GM10248 (cell line): Measurements from ENCODE around the gene GRIK2.

ENCODE experiments used
- CTCF ChIA-PET: fragments of 300-600 bp; sonication (Branson Sonifier 250); formaldehyde crosslinking; extraction: SDS; loops from one replicate; lab custom pipeline; 2021; ENCODE audit warnings: antibody characterized with exemption; lab: Yijun Ruan, JAX
- POLR2A ChIA-PET: fragments of 350-650 bp; sonication (Branson Sonifier 250); formaldehyde crosslinking; extraction: SDS; loops from one replicate; lab custom pipeline; 2020; ENCODE audit warnings: antibody characterized with exemption; lab: Yijun Ruan, JAX
- DNase-seq: peaks from one replicate; pipeline ENCODE4 v3.0.0; 2012; ENCODE audit errors: extremely low spot score
- TF ChIP-seq, protein P1 (sequence below): IDR thresholded peaks from 2 replicates; pipeline ENCODE4 v1.5.1; 2012; ENCODE audit warnings: mild to moderate bottlenecking, low read depth; ENCODE audit errors: extremely low read depth, missing control alignments, control extremely low read depth

GRIK2 gene

GRCh38 chr6:101932704-101933103 is 539.2 kb downstream of the GRIK2 start:
- DNase-seq, result no peak
- TF ChIP-seq, protein P1, sequence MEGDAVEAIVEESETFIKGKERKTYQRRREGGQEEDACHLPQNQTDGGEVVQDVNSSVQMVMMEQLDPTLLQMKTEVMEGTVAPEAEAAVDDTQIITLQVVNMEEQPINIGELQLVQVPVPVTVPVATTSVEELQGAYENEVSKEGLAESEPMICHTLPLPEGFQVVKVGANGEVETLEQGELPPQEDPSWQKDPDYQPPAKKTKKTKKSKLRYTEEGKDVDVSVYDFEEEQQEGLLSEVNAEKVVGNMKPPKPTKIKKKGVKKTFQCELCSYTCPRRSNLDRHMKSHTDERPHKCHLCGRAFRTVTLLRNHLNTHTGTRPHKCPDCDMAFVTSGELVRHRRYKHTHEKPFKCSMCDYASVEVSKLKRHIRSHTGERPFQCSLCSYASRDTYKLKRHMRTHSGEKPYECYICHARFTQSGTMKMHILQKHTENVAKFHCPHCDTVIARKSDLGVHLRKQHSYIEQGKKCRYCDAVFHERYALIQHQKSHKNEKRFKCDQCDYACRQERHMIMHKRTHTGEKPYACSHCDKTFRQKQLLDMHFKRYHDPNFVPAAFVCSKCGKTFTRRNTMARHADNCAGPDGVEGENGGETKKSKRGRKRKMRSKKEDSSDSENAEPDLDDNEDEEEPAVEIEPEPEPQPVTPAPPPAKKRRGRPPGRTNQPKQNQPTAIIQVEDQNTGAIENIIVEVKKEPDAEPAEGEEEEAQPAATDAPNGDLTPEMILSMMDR, result no peak
- POLR2A ChIA-PET, result no interaction called here
- CTCF ChIA-PET, result no interaction called here

- ChIA-PET CTCF (no interaction called here), POLR2A (no interaction called here)
- no peak for DNase-seq
- TF ChIP-seq, protein P1, result no peak
Measured at GRCh38 chr6:101935732-101936131, 542.2 kb downstream of the GRIK2 start.

DNA sequence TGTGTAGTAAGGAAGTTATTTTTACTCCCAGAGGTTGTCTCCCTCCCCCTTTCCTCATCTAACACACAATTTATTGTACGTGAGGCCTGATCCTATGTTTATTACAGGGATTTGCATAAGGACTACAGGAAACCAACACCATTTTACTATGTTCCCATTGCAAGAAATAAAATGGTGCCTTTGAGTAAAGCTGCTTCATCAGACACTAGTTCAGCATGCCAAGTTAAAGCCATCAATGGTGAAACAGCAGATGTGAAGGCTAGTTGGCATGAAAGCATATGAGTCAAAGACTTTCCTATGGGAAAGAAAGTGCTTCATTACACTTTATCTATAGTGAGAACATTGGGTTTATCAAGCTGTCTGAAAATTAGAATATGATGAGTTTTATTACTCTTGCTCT is 543.0 kb downstream of the GRIK2 start:
- ChIA-PET POLR2A (no interaction called here), CTCF (no interaction called here)
- TF ChIP-seq, protein P1, result no peak
- no peak for DNase-seq

DNA sequence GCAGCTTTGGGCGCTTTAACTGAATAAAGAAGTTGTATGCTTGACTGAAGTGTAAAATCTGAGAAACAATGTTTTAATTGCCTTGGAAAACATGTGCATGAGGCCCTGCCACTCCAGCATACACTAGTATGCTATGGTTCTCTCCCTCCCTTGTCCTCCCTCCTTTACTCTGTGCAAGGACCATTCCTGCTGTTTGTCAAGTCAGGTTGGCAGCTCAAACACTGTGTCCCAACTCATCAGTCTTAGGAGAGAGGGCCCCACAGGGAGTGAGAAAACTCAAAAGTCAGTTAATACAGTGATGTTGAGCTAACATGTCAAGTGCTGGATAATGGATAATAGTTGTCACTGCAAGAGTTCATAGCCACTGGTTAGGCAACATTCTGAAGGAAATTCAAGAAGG is 543.6 kb downstream of the GRIK2 start:
- TF ChIP-seq, protein P1, result no peak
- ChIA-PET POLR2A (no interaction called here), CTCF (no interaction called here)
- no peak for DNase-seq

DNA sequence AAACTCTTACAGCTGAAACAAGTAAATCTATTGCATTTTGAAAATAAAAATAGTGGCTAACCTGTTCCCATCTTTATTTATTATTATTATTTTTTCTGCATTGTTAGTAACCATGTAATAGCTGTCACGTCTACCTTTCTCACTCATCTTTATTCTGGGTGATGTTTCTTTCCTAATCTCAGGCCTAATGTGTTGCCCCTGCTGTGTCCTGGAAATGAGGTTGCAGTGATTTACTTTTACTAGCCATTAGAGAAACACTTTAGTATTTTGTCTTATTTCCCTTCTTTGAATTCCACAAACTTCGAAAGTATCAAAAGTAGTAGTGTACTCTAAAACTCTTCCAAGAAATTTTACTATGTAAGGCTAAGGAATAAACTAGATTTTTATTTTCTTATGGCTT is 546.9 kb downstream of the GRIK2 start:
- no peak for DNase-seq
- TF ChIP-seq, protein P1, result no peak
- ChIA-PET POLR2A (no interaction called here), CTCF (no interaction called here)

DNA sequence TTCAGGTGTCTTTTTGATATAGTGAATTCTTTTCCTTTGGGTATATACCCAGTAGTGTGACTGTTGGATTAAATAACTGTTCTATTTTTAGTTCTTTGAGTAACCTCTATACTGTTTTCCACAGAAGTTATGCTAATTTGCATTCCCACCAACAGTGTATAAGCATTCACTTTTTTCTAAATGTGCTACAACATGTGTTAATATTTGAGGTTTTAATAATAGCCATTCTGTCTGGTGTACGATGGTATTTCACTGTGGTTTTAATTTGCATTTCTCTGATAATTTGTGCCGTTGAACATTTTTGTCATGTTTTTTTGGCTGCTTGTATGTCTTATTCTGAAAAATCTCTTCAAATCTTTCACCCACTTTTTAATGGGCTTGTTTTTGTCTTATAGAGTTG is 563.5 kb downstream of the GRIK2 start:
- CTCF ChIA-PET, result no interaction called here
- TF ChIP-seq, protein P1, result no peak
- DNase-seq, result no peak
- POLR2A ChIA-PET, result no interaction called here

- ChIA-PET CTCF (no interaction called here), POLR2A (no interaction called here)
- TF ChIP-seq, protein P1, result no peak
- no peak for DNase-seq
Measured at GRCh38 chr6:101961357-101961756, 567.8 kb downstream of the GRIK2 start.
